Measurements from ENCODE around the gene PTPRK. TPM values are rescaled to one million over a fixed set of nuclear protein-coding genes. Genes with fewer than 3 reads are reported as not detected.

Gene PTPRK
- total and polyA plus RNA-seq, 12 donors, result 7.5 to 47.7 (median 35.7) TPM

DNA sequence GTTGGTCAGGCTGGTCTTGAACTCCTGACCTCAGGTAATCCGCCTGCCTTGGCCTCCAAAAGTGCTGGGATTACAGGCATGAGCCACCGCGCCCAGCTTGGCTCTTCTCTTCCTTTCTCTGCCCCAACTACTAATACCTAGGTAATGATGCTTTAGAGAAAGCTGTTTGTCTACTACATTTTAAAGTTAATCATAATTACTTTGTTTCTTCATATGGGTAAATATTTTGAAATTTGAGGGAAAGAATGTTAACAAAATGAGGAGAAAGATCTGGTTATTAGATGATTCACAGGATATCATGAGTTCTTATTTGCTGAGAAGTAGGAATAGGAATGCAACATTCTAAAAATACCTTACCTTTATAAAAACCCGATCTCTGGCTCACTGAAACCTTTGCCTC lies 18.4 kb upstream of the PTPRK start:
- intact Hi-C loops (cut with DNase I), result no loop called here
- Histone ChIP-seq H3K4me3 (no peak overlapping the region), H3K27me3 (no peaks in the 10 kb centered on the region), H3K9me3 (no peaks in the 10 kb centered on the region), H3K27ac (no peak overlapping the region), H3K4me1 (no peaks in the 10 kb centered on the region), H3K36me3 (no peaks in the 10 kb centered on the region)
- WGBS, 2 donors, result 94 to 98% methylated on average over 4 of the region's 4 CpGs
- no peak for TF ChIP-seq CTCF (IDR thresholded peaks at IDR 0.05)
- DNase-seq (no peak), ATAC-seq (no peak)

DNA sequence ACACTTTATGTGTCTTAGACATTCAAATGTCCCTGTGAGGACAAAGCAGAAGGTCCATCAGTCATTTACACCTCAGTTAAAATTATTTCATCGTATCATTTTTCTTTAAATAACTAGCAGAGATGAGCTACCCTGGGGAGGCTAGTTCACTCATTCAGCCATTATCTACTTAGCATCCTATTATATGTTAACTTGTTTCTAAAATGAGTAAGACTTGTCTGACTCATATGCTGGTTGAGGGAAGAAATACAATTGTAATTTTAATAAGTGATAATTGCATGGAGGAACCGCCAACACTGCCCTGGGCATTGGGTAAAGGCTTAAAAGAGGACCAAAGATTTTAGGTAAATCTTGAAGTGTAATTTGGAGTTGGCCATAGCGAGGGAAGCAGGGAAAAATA lies 12.4 kb upstream of the PTPRK start:
- Histone ChIP-seq H3K36me3 (no peaks in the 10 kb centered on the region), H3K4me1 (no peaks in the 10 kb centered on the region), H3K27ac (no peak overlapping the region), H3K9me3 (no peaks in the 10 kb centered on the region), H3K4me3 (no peak overlapping the region), H3K27me3 (no peaks in the 10 kb centered on the region)
- intact Hi-C loops (cut with DNase I), result no loop called here
- WGBS, 2 donors, result 71 to 96% methylated on average over 3 of the region's 3 CpGs
- no peak for DNase-seq
- no peak for ATAC-seq
- no peak for TF ChIP-seq CTCF (IDR thresholded peaks at IDR 0.05)

GRCh38 chr6:128532136-128532535 lies 11.7 kb upstream of the PTPRK start:
- WGBS, 2 donors, result 89 to 92% methylated on average over 2 of the region's 2 CpGs
- H3K9me3 ChIP-seq, result no peaks in the 10 kb centered on the region

GRCh38 chr6:128531696-128532095 lies 11.3 kb upstream of the PTPRK start:
- Histone ChIP-seq H3K4me1 (no peaks in the 10 kb centered on the region), H3K9me3 (no peaks in the 10 kb centered on the region), H3K36me3 (no peaks in the 10 kb centered on the region), H3K27ac (no peak overlapping the region), H3K4me3 (no peak overlapping the region), H3K27me3 (no peaks in the 10 kb centered on the region)
- WGBS, 2 donors, result 93% methylated on average over 2 of the region's 2 CpGs
- DNase-seq (no peak), ATAC-seq (no peak)
- intact Hi-C loops (cut with DNase I), result no loop called here
- TF ChIP-seq CTCF (IDR thresholded peaks at IDR 0.05), result no peak

More at GRCh38 chr6:128532136-128532535, 11.7 kb upstream of the PTPRK start:
- no peak overlapping the region for H3K27ac ChIP-seq
- intact Hi-C loops (cut with DNase I), result no loop called here
- no peaks in the 10 kb centered on the region for H3K27me3 ChIP-seq
- H3K4me1 ChIP-seq, result no peaks in the 10 kb centered on the region
- DNase-seq (no peak), ATAC-seq (no peak)
- no peak for TF ChIP-seq CTCF (IDR thresholded peaks at IDR 0.05)
- H3K4me3 ChIP-seq, result no peak overlapping the region
- H3K36me3 ChIP-seq, result no peaks in the 10 kb centered on the region

- no peaks in the 10 kb centered on the region for H3K4me1 ChIP-seq
- no peaks in the 10 kb centered on the region for H3K36me3 ChIP-seq
- H3K9me3 ChIP-seq, result no peaks in the 10 kb centered on the region
- ATAC-seq, result no peak
- no peak overlapping the region for H3K27ac ChIP-seq
- H3K4me3 ChIP-seq, result no peak overlapping the region
- intact Hi-C loops (cut with DNase I), result loop anchor here in 3 of 10 donors (10.0 kb wide), 2 partner anchors 193 to 197 kb away; no protein-coding TSS in a partner anchor
- no peaks in the 10 kb centered on the region for H3K27me3 ChIP-seq
- TF ChIP-seq CTCF (IDR thresholded peaks at IDR 0.05), result no peak
- no peak for DNase-seq
Measured at GRCh38 chr6:128528241-128528640, 7.8 kb upstream of the PTPRK start.
